ENCODE results near the gene KCND3.

DNA sequence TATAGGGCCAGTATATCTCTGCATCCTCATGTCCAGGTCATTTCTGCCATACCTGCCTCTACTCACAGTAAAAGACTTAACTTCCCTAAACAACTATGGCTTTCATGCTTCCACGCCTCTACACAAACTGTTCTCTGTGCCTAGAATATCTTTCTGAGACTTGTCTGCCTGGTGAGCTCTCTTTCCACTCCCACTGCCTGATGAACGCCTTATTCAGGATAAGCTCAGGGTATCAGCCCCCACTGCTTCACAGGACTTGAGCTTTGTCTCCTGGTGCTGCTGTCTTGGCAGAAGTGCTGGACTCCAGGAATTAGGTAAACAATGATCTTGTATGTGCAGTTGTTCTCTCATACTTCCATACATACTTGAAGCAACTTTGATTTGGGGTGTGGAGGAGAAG is 238.6 kb downstream of the KCND3 start:
- TF ChIP-seq, protein P1, sequence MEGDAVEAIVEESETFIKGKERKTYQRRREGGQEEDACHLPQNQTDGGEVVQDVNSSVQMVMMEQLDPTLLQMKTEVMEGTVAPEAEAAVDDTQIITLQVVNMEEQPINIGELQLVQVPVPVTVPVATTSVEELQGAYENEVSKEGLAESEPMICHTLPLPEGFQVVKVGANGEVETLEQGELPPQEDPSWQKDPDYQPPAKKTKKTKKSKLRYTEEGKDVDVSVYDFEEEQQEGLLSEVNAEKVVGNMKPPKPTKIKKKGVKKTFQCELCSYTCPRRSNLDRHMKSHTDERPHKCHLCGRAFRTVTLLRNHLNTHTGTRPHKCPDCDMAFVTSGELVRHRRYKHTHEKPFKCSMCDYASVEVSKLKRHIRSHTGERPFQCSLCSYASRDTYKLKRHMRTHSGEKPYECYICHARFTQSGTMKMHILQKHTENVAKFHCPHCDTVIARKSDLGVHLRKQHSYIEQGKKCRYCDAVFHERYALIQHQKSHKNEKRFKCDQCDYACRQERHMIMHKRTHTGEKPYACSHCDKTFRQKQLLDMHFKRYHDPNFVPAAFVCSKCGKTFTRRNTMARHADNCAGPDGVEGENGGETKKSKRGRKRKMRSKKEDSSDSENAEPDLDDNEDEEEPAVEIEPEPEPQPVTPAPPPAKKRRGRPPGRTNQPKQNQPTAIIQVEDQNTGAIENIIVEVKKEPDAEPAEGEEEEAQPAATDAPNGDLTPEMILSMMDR (IDR thresholded peaks at IDR 0.05): no peak
- TF ChIP-seq EP300 (IDR thresholded peaks at IDR 0.05): no peak
- TF ChIP-seq POLR2AphosphoS5 (IDR thresholded peaks at IDR 0.05): no peak
